HG02852 (cell line): Measurements from ENCODE around the gene BCL2L14.

Experiments
- ATAC-seq: cut with Tn5 transposase; IDR thresholded peaks from one replicate; pipeline ENCODE4 v1.9.1; 2021; ENCODE audit warnings: mild to moderate bottlenecking, moderate library complexity; ENCODE audit not compliant: unreplicated experiment

Gene BCL2L14

DNA sequence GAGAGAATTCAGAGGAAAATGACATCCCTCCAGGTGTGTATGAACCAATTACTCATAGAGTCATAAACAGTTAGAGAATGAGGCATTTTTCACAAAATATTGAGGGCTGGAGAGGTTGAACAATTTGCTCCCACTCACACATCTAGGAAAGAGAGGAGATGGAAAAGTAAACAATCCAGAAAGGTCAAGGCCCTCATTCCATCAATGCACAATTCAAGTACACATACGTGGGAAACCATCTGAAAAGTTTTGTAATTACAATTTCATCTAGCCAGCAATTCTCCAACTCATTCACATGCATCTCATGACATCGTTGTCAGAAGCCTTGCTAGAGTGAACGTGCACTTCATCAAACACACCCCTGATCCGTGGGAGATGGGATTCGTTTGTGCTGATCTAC lies 15.7 kb upstream of the BCL2L14 start:
- no peak for ATAC-seq

DNA sequence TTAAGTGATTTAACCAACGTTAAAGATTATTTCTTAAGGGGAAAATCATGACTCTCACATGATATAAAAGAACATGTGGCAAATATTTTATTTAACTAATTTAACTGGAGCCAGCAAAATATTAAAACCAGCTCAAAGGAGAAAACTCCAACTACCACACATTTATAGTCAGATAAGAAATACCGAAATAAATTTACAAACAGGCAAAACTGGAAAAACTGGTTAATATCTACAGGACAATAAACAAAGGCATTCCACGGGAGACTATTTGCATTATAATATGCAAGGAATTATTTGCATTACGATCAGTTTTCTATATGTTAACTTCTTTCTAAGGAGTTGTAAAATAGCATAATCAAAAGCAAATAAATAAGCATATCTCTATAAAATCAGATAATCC lies 13.8 kb upstream of the BCL2L14 start:
- ATAC-seq, result no peak

DNA sequence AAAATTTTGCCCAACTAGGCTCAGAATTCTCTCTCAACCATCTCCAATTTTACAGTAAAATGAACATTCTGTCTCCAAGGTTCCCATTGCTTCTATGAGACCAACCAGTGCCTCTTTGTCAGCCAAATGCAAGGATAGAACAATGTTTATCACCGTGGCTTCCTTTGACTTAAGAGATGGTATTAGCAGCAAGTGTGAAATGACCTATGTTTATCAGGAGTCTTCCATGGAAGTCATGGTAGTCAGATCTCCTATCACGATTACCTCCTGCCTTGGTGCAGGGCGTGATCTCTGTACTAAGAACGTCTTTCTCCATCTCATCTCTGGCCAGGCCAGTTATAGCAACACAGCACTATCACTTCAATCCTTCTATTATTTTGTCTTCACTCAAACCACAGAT lies 6.1 kb upstream of the BCL2L14 start:
- no peak for ATAC-seq

DNA sequence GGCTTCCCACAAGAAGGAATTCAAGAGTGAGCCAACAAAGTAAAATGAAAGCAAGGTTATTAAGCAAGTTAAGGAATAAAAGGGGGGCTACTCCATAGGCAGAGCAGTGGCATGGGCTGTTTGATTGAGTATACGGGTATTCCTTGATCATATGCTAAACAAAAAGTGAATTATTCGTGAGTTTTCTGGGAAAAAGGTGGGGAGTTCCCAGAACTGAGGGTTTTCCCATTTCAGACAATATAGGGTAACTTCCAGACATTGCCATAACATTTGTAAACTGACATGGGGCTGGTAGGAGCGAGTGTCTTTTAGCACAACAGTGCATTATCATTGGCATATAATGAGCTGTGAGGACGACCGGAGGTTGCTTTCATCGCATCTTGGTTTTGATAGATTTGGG lies 2.0 kb upstream of the BCL2L14 start:
- no peak for ATAC-seq

DNA sequence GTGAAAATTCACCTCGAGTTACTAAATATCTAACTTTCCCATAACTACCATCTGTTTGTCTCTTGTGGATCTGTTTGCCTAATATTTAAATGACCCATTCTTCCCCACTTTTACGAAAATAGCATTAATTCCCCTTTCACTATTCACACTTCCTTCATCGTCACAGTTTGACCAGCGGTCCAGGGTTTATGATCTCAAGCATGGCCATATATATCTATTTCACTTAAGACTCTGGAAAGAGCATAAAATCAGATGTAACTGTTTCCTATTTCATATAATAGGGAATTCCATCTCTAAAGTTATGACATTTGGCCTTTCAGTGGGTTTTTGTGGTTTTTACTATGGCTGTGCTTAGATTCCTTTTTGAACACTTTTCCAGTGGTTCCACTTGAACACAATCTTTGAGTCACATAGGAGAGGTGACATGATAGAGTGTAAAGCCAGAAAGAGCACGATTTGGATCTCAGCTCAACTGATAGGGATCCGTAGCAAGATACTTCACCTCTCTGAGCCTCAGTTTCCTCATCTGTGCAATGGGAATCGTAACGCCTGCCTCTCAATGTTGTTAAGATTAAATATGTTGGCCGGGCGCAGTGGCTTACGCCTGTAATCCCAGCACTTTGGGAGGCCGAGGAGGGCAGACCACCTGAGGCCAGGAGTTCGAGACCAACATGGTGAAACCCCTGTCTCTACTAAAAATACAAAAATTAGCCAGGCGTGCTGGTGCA lies 754 bp upstream of the BCL2L14 start:
- ATAC-seq, result no peak

DNA sequence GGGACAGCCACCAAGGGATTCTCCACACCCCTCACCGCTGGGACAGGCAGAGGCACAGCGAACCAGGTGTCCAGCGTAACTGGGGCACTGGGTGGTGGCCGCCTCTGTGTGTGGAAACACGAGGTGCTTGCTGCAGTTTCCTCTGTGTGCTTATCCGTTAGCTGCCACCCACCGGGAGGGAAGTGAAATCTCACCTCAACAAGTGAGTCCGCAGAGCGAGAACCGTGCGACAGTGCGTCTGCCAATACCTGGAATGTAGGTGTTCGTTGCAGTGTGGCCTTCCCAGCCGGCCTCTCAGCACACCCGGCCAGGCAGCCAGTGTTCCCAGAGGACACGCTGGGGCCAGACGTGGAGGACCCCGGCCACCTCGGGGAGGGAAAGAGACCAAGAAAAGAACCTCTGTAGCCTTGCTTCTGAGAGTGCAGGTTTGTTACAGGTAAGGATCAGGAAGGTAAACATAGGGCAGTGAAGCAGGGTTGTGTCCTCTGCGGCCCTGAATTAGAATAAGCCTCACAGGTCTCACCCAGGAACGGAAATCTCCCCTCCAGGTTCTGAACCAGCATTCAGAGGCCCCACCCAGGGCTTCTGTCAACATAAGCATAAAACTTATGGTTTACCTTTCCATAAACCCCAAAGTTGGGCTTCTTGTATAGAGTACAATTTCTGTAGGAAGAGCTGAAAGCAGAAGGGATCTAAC lies 1.5 kb downstream of the BCL2L14 start:
- no peak for ATAC-seq

DNA sequence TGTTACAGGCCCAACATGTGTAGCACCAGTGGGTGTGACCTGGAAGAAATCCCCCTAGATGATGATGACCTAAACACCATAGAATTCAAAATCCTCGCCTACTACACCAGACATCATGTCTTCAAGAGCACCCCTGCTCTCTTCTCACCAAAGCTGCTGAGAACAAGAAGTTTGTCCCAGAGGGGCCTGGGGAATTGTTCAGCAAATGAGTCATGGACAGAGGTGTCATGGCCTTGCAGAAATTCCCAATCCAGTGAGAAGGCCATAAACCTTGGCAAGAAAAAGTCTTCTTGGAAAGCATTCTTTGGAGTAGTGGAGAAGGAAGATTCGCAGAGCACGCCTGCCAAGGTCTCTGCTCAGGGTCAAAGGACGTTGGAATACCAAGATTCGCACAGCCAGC lies 8.6 kb downstream of the BCL2L14 start:
- no peak for ATAC-seq

DNA sequence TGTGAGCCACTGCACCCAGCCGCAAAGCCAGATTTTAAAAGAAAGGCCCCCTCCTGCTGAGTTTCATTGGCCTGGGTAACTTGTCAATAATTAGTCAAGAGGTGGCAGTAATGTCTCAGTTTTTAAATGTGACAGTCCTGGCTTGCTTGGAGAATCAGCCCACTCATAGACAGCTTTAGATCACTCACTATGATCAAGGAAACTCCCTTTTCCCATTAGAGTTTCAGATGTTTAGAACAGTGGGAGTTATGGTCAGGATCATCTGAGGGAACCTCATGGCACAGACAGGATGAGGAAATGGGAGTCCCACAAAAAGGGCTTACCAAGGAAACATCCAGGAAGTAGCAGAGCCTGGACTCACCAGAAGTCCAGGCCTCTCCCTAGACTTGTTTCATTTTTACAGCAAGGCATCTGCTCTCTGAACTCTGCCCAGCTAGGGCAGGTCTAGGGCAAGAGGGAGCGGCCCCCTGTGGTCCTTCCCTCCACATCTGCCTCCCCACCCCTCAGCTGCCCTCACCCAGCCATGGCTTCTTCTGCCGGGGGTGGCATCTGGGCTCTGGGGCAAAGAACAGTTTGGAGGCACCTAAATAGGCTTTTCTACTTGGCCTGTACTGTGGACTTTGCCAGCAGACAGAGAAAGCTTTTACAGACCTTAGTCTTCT lies 11.2 kb downstream of the BCL2L14 start:
- no peak for ATAC-seq

DNA sequence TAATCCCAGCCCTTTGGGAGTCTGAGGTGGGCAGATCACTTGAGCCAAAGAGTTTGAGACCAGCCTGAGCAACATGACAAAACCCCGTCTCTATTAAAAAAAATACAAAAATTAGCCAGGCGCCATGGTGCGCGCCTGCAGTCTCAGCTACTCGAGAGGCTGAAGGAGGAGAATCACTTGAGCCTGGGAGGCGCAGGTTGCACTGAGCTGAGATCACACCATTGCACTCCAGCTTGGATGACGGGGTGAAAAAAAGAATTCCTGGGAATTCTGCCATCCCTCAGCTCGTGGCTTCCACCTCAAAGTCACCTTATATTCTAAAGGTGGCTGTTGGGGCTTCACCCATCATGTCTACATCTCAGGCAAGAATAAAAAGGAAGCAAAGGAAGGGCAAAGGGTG lies 12.9 kb downstream of the BCL2L14 start:
- ATAC-seq, result no peak

DNA sequence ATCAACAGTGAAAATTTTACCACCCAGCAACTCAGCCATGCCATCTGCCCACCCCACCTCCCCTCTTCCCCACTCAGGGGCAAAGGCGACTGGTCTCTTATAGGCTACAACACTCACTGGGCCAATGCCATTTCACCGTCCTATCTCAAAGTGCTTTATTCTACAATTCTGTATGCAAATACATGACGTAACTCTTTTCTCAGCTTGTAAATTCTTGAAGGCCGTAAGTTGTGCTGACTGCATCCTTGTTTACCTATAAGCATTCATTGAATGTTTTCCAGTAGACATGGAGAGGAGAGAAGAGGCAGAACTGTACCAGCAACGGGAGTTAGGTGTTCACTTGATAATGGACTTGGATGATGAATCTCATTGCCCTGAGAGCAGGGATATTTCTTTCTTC lies 15.6 kb downstream of the BCL2L14 start:
- ATAC-seq, result no peak

DNA sequence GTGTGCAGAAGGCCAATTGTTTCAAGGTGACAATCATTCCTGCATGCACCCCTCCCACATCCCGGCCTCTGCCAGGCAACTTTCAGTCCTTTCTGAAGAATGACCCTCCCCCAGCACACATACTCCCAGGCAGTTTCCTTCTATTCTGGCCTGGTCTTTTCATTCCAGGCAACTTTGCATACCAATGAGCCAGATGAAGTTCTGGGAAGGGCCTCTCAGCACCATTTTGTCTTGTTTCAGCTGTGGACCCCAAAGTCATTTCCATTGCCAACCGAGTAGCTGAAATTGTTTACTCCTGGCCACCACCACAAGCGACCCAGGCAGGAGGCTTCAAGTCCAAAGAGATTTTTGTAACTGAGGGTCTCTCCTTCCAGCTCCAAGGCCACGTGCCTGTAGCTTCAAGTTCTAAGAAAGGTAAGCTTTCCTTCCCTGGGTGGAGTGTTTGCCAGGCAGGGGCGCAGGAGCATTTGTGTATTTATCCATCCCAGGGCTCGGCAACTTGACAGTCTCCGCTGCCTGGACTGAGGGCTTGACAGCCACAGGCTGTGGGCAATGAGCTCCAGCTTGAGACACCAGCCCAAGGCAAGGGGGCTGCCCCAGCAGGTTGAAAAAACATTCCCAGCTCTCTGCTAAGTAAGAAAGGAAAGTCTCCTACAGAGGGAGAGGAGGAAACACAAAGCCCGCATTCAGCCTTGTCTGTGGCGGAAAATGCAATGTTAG lies 16.4 kb downstream of the BCL2L14 start:
- ATAC-seq, result no peak

DNA sequence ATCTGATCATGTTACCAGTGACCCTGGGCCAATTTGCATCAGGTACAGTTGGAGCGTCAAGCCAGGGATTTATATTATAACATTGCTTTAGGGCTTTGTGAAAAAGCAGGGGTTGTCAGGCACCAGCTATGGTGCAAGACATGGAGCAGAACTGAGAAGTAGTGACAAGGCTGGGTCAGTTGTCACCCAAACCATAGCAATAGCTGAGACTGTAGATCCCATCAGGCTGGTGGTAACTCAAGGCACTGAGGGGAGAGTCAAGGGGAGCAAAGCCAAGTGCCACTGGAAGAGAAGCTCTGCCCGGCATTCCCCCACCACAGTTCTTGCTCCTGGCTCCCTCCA lies 16.9 kb downstream of the BCL2L14 start:
- ATAC-seq, result no peak

DNA sequence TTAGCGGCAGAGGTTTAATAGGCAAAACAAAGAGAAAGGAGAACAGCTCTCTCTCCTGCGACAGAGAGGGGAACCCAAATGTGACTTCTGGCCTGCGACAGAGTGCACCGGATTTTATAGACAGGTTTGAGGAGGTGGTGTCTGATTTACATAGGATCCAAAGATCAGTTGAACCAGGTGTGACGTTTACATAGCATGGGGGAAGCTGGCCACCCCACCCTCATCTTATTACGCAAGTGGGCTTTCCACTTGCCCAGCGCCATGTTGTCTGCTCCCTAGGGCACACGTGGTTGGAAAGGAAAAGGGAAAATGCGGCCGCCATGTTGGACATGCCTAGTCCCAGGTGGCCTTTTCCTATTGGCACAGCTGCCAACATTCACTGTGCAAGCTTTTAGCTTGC lies 17.4 kb downstream of the BCL2L14 start:
- ATAC-seq, result no peak

DNA sequence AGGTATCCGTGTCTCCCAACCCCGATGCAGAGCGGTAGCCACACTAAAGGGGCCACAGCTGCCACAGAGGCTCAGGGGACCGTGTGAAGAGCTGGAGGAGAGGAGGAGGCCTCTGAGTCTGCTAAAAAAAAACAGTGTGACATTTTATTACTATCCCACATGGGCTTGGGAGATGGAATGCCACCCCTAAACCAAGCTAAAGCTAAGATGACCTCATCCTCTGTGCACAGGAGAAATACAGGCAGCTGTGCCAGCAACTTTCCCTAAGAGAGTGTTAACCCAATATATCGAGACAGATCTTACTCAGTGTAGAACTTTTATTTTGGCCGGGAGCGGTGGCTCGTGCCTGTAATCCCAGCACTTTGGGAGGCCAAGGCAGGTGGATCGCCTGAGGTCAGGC lies 18.0 kb downstream of the BCL2L14 start:
- no peak for ATAC-seq

DNA sequence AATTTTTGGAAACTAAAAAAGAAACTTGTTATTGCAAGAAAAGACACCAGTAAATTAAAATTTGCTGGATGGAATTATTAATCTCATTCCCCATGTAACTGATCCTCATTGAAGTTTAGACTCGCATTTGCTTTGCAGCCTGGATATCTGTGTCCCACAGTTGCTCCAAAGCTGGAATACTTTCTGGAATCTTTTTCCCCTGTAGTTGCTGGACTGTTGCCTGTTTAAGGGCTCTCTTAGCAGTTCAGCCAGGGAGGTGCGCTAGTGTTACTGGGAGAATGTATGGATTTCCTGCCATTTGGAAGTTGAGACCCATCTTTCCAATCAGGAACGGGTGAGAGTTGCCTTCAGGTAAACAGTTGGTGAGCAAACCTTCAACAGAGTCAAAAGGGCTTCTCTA lies 20.3 kb downstream of the BCL2L14 start:
- no peak for ATAC-seq

DNA sequence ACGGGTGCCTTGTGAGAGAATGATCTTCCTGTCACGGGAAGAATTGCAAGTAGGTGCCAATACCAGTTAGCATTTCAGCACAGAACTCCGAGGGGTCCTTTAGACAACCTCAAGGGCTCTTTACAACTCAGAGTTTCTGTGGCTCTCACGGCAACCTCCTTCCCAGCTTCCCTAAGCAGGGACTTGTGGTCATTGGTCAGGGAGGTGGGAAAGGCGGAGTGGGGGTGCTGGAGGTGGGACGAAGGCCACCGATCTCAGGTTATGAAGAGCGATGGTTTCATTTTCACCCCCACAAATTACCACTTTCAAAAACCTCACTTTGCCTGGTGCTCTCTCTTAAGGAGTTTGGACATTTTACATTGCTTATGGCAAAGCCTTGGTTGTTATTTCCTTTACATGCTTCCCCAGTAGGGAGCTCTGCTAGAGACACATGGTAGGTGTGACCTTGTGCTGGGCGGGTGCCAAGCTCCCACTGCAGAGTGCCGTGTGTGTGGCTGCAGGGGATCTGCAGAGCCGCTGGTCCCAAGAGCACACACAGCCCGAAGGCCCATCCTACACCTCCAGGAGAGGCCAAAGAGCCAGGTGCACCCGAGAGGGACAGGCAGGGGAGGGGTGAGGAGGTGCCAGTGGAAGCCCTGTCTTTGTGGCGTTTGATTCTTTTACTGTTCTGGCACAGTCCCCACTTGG lies 21.4 kb downstream of the BCL2L14 start:
- no peak for ATAC-seq

DNA sequence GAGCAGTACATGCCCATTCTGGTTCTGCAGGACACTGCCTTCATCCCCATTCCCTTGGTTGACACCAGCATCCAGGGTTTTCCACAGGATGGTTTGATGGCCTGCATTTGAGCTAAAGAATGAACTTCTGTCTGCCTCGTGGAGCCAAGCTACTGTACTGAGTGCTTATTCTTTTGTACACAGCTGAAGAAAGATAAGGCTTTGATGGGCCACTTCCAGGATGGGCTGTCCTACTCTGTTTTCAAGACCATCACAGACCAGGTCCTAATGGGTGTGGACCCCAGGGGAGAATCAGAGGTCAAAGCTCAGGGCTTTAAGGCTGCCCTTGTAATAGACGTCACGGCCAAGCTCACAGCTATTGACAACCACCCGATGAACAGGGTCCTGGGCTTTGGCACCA lies 23.7 kb downstream of the BCL2L14 start:
- no peak for ATAC-seq

DNA sequence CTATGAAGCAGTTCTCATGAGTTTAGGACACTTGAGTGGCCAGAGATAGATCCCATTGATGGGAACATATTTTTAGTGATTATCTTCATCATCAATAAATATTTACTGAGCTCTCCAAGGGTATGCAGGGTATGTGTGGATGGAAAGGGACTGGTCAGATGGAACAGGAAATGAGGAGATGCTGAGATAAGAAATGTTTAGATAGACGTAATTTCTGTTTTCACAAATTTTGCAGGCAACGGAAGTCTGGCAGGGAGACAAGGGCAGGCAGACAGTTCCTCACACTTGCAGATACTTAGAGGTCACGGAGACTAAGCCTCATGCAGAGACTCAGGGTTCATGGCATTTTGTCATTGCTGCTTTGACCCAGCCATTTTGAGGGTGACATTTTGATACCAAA lies 24.3 kb downstream of the BCL2L14 start:
- no peak for ATAC-seq

DNA sequence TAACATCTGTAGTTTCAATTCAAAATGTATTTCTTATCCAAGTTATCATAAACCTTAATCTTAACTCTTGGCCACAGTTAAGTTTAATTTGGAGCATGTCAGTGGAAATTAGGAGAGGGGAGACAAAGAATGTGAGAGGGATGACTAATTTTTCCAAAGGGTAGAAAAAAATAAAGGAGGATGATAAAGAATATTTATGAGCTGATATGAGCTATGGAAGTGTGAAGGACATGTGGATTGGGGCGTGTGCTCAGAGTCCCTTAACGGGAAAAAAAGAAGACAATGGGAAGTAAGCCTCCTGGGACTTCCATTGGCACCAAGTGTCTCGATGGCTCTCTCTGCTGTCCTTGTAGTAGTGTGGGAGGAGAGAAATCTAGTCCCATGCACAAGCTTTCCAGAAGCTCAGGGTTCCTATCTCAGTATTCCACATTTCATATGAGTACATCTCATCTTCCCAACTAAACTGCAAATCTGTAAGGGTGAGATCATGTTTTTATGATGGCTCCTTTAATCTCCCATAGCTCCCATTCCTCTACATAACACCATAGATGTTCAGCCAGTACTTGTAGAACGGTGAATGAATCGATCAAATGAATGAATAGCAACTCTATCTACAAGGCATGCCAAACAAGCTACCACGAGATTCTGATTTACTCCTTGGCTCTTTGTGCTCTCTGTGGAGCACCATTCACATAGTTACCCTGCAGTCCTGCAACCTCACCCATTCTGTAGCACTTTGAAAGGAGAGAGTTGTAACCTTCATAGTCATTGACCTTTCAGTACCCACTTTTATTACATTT lies 27.4 kb downstream of the BCL2L14 start:
- no peak for ATAC-seq

DNA sequence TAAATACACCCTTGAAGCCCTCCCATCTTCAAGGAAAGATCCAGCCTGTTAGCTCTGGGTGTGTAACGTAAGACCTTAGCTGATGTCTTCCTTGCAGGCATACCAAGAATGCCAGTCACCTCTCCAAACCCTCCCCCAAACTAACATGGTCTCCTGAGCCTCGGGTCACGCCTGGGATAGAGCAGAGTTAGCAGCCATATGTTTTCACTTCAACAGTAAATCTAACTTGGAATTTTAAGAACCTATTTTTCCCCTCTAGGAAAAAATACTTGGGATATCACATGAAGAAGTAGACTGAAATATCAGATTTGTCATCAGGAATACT lies 27.9 kb downstream of the BCL2L14 start:
- no peak for ATAC-seq

DNA sequence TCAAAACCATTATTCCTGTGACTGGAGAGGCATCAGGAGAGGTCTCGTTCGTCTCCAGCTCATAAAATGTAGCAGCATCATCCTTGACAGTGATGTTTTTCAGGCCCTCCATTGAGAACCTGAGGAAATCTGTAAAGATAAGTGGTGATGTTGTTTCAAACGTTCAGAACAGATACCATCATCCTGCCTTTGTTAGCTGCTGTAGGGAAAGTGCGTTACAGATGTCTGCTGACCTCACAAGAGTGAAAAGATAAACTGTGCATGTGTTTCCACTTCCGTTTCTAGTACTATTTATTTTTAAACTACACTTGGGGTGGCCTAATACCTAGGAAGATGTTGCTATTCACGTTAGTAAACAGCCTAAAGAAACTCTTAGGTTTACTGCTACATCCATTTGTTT lies 28.4 kb downstream of the BCL2L14 start:
- ATAC-seq, result no peak
